Mesenchymal stem cell (in vitro differentiated cells and primary cell): ENCODE data around the gene GPR50. TPM values are rescaled to one million over a fixed set of nuclear protein-coding genes. Genes with fewer than 3 reads are reported as not detected.

Experiments used
- DNase-seq: peaks from one replicate; pipeline ENCODE4 v3.0.0-alpha.2; 2013
- H2AFZ ChIP-seq: one replicate; pipeline ENCODE4 v1.6.1; 2013; ENCODE audit warnings: low read depth, mild to moderate bottlenecking, control low read depth, inconsistent platforms, low read length, moderate library complexity
- H2AK5ac ChIP-seq: 2 replicates; pipeline ENCODE4 v1.6.1; 2013; ENCODE audit warnings: low read length, moderate library complexity, mild to moderate bottlenecking, inconsistent platforms; ENCODE audit not compliant: severe bottlenecking
- H2BK120ac ChIP-seq: one replicate; pipeline ENCODE4 v1.6.1; 2013; ENCODE audit warnings: low read depth, mild to moderate bottlenecking, inconsistent platforms, low read length, moderate library complexity
- H2BK12ac ChIP-seq, 2 experiments: one replicate each; pipeline ENCODE4 v1.6.1; 2013; ENCODE audit warnings: inconsistent platforms in 2 of 2, low read length in 2 of 2, mild to moderate bottlenecking in 2 of 2, moderate library complexity in 2 of 2, control low read depth in 1 of 2
- H2BK15ac ChIP-seq: one replicate; pipeline ENCODE4 v1.6.1; 2013; ENCODE audit warnings: mild to moderate bottlenecking, low read depth, inconsistent platforms; ENCODE audit not compliant: poor library complexity, severe bottlenecking
- H2BK5ac ChIP-seq: 2 replicates; pipeline ENCODE4 v1.6.1; 2013; ENCODE audit warnings: low read depth, mild to moderate bottlenecking, low read length, control low read depth, inconsistent platforms; ENCODE audit not compliant: poor library complexity, severe bottlenecking
- H3K14ac ChIP-seq, 2 experiments: one replicate each; pipeline ENCODE4 v1.6.1; 2013; ENCODE audit warnings: inconsistent platforms in 2 of 2, low read length in 2 of 2, control low read depth in 1 of 2, mild to moderate bottlenecking in 1 of 2, moderate library complexity in 1 of 2
- H3K18ac ChIP-seq, 2 experiments: one replicate each; pipeline ENCODE4 v1.6.1; 2013; ENCODE audit warnings: inconsistent platforms in 2 of 2, low read length in 2 of 2, control low read depth in 1 of 2, low read depth in 1 of 2, mild to moderate bottlenecking in 1 of 2
- H3K23ac ChIP-seq, 2 experiments: one replicate each; pipeline ENCODE4 v1.6.1; 2013; ENCODE audit warnings: inconsistent platforms in 2 of 2, low read length in 2 of 2, mild to moderate bottlenecking in 2 of 2, moderate library complexity in 2 of 2, control low read depth in 1 of 2
- H3K27ac ChIP-seq: 2 replicates; pipeline ENCODE4 v1.5.1; 2013; ENCODE audit warnings: mild to moderate bottlenecking, moderate library complexity, low read length, control low read depth, inconsistent platforms; ENCODE audit not compliant: poor library complexity, severe bottlenecking
- H3K27me3 ChIP-seq, 2 experiments: 2 replicates each; pipeline versions ENCODE4 v1.6.1 to v1.7.0; 2013; ENCODE audit warnings: low read length in 2 of 2, mild to moderate bottlenecking in 2 of 2, moderate library complexity in 2 of 2, control low read depth in 1 of 2, inconsistent platforms in 1 of 2; ENCODE audit not compliant: control insufficient read depth in 1 of 2, insufficient read depth in 1 of 2
- H3K36me3 ChIP-seq, 2 experiments: 2 replicates each; pipeline versions ENCODE4 v1.6.1 to v1.7.0; 2013; ENCODE audit warnings: low read length in 2 of 2, control low read depth in 1 of 2, inconsistent platforms in 1 of 2, low read depth in 1 of 2, mild to moderate bottlenecking in 1 of 2; ENCODE audit not compliant: insufficient read depth in 2 of 2, control insufficient read depth in 1 of 2
- H3K4ac ChIP-seq, 2 experiments: one replicate each; pipeline ENCODE4 v1.6.1; 2013; ENCODE audit warnings: inconsistent platforms in 2 of 2, low read length in 2 of 2, mild to moderate bottlenecking in 2 of 2, moderate library complexity in 2 of 2, control low read depth in 1 of 2, low read depth in 1 of 2
- H3K4me1 ChIP-seq: 2 replicates; pipeline ENCODE4 v1.6.1; 2013; ENCODE audit warnings: low read depth, low read length, control low read depth; ENCODE audit not compliant: control insufficient read depth, insufficient read depth
- H3K4me2 ChIP-seq: 2 replicates; pipeline ENCODE4 v1.6.1; 2013; ENCODE audit warnings: low read length, mild to moderate bottlenecking, inconsistent platforms; ENCODE audit not compliant: poor library complexity, severe bottlenecking
- H3K4me3 ChIP-seq, 2 experiments: 2 replicates each; pipeline versions ENCODE4 v1.5.1 to v1.7.0; 2013; ENCODE audit warnings: low read length in 2 of 2, mild to moderate bottlenecking in 2 of 2, control low read depth in 1 of 2, low read depth in 1 of 2; ENCODE audit not compliant: insufficient read depth in 1 of 2
- H3K79me1 ChIP-seq: replicated peaks from 2 replicates; pipeline ENCODE4 v1.6.1; 2013; ENCODE audit warnings: mild to moderate bottlenecking, control low read depth, low read length, inconsistent platforms; ENCODE audit not compliant: poor library complexity, severe bottlenecking
- H3K9ac ChIP-seq: 2 replicates; pipeline ENCODE4 v1.7.0; 2013; ENCODE audit warnings: mild to moderate bottlenecking, low read length, moderate library complexity
- H3K9me3 ChIP-seq: 2 replicates; pipeline ENCODE4 v1.7.0; 2013; ENCODE audit warnings: mild to moderate bottlenecking, low read length; ENCODE audit not compliant: control insufficient read depth
- H4K8ac ChIP-seq: one replicate; pipeline ENCODE4 v1.6.1; 2013; ENCODE audit warnings: inconsistent platforms, mild to moderate bottlenecking, low read length, moderate library complexity
- H4K91ac ChIP-seq: one replicate; pipeline ENCODE4 v1.6.1; 2013; ENCODE audit warnings: mild to moderate bottlenecking, low read length, inconsistent platforms
- WGBS: methylation state at CpG from one replicate; pipeline ENCODE4 v1.1.7; 2013; ENCODE audit warnings: mixed read lengths; 5-methylcytosine and 5-hydroxymethylcytosine counted together
- polyA plus RNA-seq, 2 experiments: library from polyadenylated mRNA; stranded (reverse); fragments of 200-250 nt; gene quantifications; one replicate each; pipeline ENCODE4 v1.2.3, GENCODE V29; 2013

Gene GPR50
- not detected for polyA plus RNA-seq (2013, experiment 1 of 2)
- not detected for polyA plus RNA-seq (2013, experiment 2 of 2)

DNA sequence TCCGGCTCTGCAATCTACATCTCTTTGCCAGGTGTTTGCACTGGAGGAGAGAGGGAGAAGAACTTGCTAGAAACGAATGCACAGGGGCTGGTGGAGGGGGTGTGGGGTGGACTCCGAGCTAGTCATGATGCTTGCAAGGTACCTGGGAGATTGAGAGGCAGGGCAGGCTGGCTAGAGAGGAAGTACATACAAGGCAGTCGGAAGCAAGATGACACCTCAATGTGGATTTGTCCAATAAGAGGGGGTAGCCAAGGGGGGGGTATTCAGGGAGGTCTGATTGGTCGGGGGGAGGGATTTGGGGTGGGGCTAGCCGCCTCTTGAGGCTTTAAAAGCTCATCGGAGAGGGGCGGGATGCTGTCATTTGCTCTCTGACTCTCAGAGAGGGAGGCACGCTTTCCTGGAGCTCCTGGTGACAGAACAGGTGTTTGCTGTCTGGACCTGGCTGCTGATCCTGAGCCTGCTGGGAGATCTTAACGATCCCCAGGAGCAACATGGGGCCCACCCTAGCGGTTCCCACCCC lies at the start of gene GPR50:
Gene GPR50, plus strand, starts transcription at position 354 of the 520 bp plus-strand sequence. Its CDS starts 138 bp downstream, at position 492.
- H2BK15ac ChIP-seq = no peak within 1 kb of the TSS
- 67% methylated on average over 11 of the region's 11 CpGs for WGBS

GRCh38 chrX:151132531-151132930 lies 43.9 kb upstream of the GPR50 start:
- Histone ChIP-seq H2BK12ac (no peak overlapping the region), H2AFZ (no peak overlapping the region)
- no CpG with 5 or more reads among the region's 2 CpGs for WGBS

More for the DNA sequence above, at the start of gene GPR50:
- Histone ChIP-seq H4K91ac (no peak within 1 kb of the TSS), H2BK120ac (no peak within 1 kb of the TSS), H2AFZ (no peak within 1 kb of the TSS), H3K27ac (no peak within 1 kb of the TSS), H3K14ac (no peak within 1 kb of the TSS), H3K4me1 (peaks cover 4% of the 10 kb centered on the region), H2AK5ac (no peak within 1 kb of the TSS), H2BK5ac (no peak within 1 kb of the TSS), H3K4me2 (peak within 1 kb of the TSS; percentile 6), H3K9ac (no peak within 1 kb of the TSS), H3K9me3 (peaks cover 5% of the 10 kb centered on the region), H3K79me1 (no peaks in the 10 kb centered on the region), H2BK12ac (no peak within 1 kb of the TSS), H3K18ac (no peak within 1 kb of the TSS), H3K27me3 (peaks cover 29 to 39% of the 10 kb centered on the region in 2 experiments), H3K4me3 (no peak within 1 kb of the TSS), H4K8ac (no peak within 1 kb of the TSS), H3K23ac (no peak within 1 kb of the TSS), H3K36me3 (no peaks in the 10 kb centered on the region), H3K4ac (no peak within 1 kb of the TSS)
- DNase-seq = no peak

GRCh38 chrX:151151665-151152267 lies 24.6 kb upstream of the GPR50 start:
- H3K4me1 ChIP-seq = no peaks in the 10 kb centered on the region
- no peak overlapping the region for H2AFZ ChIP-seq
- no peak overlapping the region for H4K8ac ChIP-seq
- no peak overlapping the region for H3K14ac ChIP-seq
- no peak overlapping the region for H3K4ac ChIP-seq
- peaks cover 0 to 40% of the 10 kb centered on the region in 2 experiments for H3K27me3 ChIP-seq
- H2BK15ac ChIP-seq = no peak overlapping the region
- peak; percentile 35 for DNase-seq
- H3K9me3 ChIP-seq = no peaks in the 10 kb centered on the region
- no peak overlapping the region for H3K9ac ChIP-seq
- WGBS = 8% methylated on average over 5 of the region's 8 CpGs
- H3K18ac ChIP-seq = no peak overlapping the region
- H3K4me2 ChIP-seq = no peak overlapping the region
- H3K23ac ChIP-seq = no peak overlapping the region
- no peaks in the 10 kb centered on the region for H3K36me3 ChIP-seq
- no peak overlapping the region for H4K91ac ChIP-seq
- H3K27ac ChIP-seq = no peak overlapping the region
- no peak overlapping the region for H2BK12ac ChIP-seq
- no peak overlapping the region for H2BK120ac ChIP-seq
- H2BK5ac ChIP-seq = no peak overlapping the region
- no peak overlapping the region for H2AK5ac ChIP-seq
- H3K4me3 ChIP-seq = no peak overlapping the region
- no peaks in the 10 kb centered on the region for H3K79me1 ChIP-seq

More at GRCh38 chrX:151132531-151132930, 43.9 kb upstream of the GPR50 start:
- no peaks in the 10 kb centered on the region for H3K79me1 ChIP-seq
- H3K4me1 ChIP-seq = no peaks in the 10 kb centered on the region
- peaks cover 3% of the 10 kb centered on the region for H3K9me3 ChIP-seq
- no peak overlapping the region for H3K4me3 ChIP-seq
- H4K91ac ChIP-seq = no peak overlapping the region
- H4K8ac ChIP-seq = no peak overlapping the region
- no peak overlapping the region for H2BK120ac ChIP-seq
- no peak overlapping the region for H3K9ac ChIP-seq
- H3K27ac ChIP-seq = no peak overlapping the region
- peaks cover 0 to 5% of the 10 kb centered on the region in 2 experiments for H3K27me3 ChIP-seq
- no peak overlapping the region for H3K18ac ChIP-seq
- no peak overlapping the region for H2BK15ac ChIP-seq
- H2AK5ac ChIP-seq = no peak overlapping the region
- no peak for DNase-seq
- H3K4ac ChIP-seq = no peak overlapping the region
- H3K23ac ChIP-seq = no peak overlapping the region
- no peak overlapping the region for H3K14ac ChIP-seq
- no peaks in the 10 kb centered on the region for H3K36me3 ChIP-seq
- no peak overlapping the region for H2BK5ac ChIP-seq
- no peak overlapping the region for H3K4me2 ChIP-seq

DNA sequence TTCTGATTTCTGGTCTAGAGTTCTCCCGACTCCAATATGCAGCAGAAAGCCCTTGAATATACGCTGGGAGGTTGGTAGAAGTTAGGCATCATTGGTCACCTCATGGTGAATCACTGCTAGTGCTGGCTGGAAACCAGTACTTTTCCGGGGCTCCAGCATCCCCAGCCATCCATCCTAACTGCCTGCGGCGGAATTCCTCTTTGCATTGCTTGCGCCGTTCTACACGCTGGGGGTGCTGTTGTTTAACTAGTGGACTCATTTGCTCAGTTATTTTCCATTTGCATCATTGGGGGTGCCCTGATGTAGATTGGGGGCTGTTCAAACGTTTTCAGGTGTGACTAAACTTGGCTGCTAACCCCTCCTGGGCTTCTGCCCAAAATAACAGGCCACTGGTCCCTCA lies 23.3 kb upstream of the GPR50 start:
- Histone ChIP-seq H4K91ac (no peak overlapping the region), H2AFZ (no peak overlapping the region), H3K27me3 (peaks cover 0 to 31% of the 10 kb centered on the region in 2 experiments), H2AK5ac (no peak overlapping the region), H3K9ac (no peak overlapping the region), H3K27ac (no peak overlapping the region), H3K9me3 (no peaks in the 10 kb centered on the region), H3K36me3 (no peaks in the 10 kb centered on the region), H3K4me2 (no peak overlapping the region), H3K79me1 (no peaks in the 10 kb centered on the region), H2BK120ac (no peak overlapping the region), H3K23ac (no peak overlapping the region), H2BK5ac (no peak overlapping the region), H3K14ac (no peak overlapping the region), H3K4me1 (no peaks in the 10 kb centered on the region), H3K4ac (no peak overlapping the region), H4K8ac (no peak overlapping the region), H3K18ac (no peak overlapping the region), H2BK15ac (no peak overlapping the region), H2BK12ac (no peak overlapping the region), H3K4me3 (no peak overlapping the region)
- WGBS = 100% methylated on average over 1 of the region's 9 CpGs
- DNase-seq = peak; percentile 3
